ENCODE measurements around the gene DFFB. TPM values are rescaled to one million over a fixed set of nuclear protein-coding genes. Genes with fewer than 3 reads are reported as not detected.

DFFB gene
- total and polyA plus RNA-seq, 10 donors = 6.3 to 13.8 (median 10.3) TPM

DNA sequence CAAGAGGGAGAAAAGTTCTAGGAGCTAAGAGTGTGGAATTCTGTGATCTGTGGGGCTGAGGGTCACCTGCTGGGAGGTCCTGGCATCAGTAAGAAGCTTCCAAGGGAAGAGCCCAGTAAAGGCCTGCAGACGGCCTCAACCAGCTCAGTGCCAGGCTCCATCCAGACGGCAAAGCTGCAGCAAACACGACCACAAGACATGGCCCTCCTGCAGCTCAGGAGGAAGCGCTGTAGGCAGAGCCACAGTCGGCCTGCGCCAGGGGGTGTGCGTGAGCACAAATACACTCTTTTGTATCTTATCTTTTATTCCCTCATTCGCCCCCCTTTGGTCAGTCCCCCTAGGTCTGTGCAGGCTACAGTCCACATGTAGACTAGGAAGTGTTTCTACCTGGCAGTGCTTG, 29.4 kb downstream of the DFFB start:
- H3K27ac ChIP-seq = no peak overlapping the region
- WGBS, 5 donors = 85 to 94% (median 89%) methylated on average over 7 to 8 of the region's 8 CpGs
- peaks cover 0 to 26% (median 19%) of the 10 kb centered on the region in 6 donors for H3K4me1 ChIP-seq
- peak; percentile 70 for DNase-seq
- TF ChIP-seq POLR2AphosphoS5 (IDR thresholded peaks at IDR 0.05) (peak in 1 of 3 donors; percentile 13), POLR2A (IDR thresholded peaks at IDR 0.05) (no peak)
- H3K27me3 ChIP-seq (replicated peaks in 1 of 7) = no peaks in the 10 kb centered on the region
- H3K4me3 ChIP-seq = no peak overlapping the region
- intact Hi-C loops (cut with DNase I; ENCODE audit: low total_unique reads) = no loop called here
- H3K9me3 ChIP-seq = no peaks in the 10 kb centered on the region
- H3K36me3 ChIP-seq = peaks cover 2 to 87% (median 63%) of the 10 kb centered on the region in 6 donors

DNA sequence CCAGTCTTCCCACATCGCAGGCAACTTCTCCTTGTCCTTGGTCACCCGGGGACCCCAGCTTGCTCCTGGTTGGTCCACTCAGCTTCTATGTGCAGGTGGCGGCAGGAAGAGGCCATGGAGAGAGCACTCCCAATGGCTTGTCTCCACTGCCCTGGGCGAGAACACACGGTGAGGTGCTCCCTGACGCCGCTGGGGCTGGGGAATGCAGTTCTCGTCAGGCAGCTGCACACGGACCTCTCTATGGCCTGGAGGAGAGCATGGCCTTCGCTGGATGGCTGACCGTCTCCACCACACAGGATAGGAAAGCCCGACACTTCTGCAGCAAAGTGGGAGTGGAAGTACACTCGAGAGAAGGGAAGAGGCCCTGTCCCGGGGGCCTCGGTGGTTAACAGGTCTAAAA, 31.0 kb downstream of the DFFB start:
- DNase-seq = peak; percentile 66
- peaks cover 2 to 89% (median 63%) of the 10 kb centered on the region in 6 donors for H3K36me3 ChIP-seq
- H3K27me3 ChIP-seq (replicated peaks in 1 of 7) = no peaks in the 10 kb centered on the region
- no peaks in the 10 kb centered on the region for H3K9me3 ChIP-seq
- intact Hi-C loops (cut with DNase I; ENCODE audit: low total_unique reads) = no loop called here
- 88 to 94% (median 92%) methylated on average over 10 to 15 of the region's 15 CpGs for WGBS, 5 donors
- peak in 1 of 3 donors; percentile 35 for TF ChIP-seq POLR2AphosphoS5 (IDR thresholded peaks at IDR 0.05)
- TF ChIP-seq, protein P1, sequence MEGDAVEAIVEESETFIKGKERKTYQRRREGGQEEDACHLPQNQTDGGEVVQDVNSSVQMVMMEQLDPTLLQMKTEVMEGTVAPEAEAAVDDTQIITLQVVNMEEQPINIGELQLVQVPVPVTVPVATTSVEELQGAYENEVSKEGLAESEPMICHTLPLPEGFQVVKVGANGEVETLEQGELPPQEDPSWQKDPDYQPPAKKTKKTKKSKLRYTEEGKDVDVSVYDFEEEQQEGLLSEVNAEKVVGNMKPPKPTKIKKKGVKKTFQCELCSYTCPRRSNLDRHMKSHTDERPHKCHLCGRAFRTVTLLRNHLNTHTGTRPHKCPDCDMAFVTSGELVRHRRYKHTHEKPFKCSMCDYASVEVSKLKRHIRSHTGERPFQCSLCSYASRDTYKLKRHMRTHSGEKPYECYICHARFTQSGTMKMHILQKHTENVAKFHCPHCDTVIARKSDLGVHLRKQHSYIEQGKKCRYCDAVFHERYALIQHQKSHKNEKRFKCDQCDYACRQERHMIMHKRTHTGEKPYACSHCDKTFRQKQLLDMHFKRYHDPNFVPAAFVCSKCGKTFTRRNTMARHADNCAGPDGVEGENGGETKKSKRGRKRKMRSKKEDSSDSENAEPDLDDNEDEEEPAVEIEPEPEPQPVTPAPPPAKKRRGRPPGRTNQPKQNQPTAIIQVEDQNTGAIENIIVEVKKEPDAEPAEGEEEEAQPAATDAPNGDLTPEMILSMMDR (IDR thresholded peaks at IDR 0.05 in 8 of 11, conservative IDR thresholded peaks at IDR 0.05 in 3 of 11) = no peak
- H3K4me3 ChIP-seq = no peak overlapping the region
- H3K27ac ChIP-seq = no peak overlapping the region
- H3K4me1 ChIP-seq = peaks cover 0 to 34% (median 23%) of the 10 kb centered on the region in 6 donors

DNA sequence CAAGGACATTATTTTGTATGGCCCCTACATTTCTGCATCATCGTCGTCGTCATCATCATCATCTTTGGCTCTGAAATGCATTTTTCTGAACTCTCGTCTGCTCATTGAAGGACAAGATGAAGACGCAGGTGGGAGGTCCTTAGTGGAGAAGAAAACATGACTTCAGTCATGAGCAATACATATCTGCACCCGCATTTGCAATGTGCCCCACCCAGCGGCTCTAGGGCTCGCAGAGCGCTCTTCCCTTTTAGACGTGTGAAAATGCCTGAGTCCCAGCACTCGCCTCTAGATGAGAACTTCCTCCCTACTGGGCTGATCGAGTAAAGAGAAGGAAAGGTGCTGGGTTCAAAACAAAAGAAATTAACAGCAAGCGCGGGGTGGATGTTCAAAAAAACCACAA, 32.7 kb downstream of the DFFB start:
- DNase-seq = peak; percentile 70
- Histone ChIP-seq H3K4me1 (peaks cover 0 to 46% (median 27%) of the 10 kb centered on the region in 6 donors), H3K4me3 (peak overlapping the region in 1 of 8 donors; percentile 26), H3K36me3 (peaks cover 2 to 83% (median 57%) of the 10 kb centered on the region in 6 donors), H3K27ac (peak overlapping the region in 6 of 8 donors; percentile 5 to 78 (median 71)), H3K9me3 (no peaks in the 10 kb centered on the region), H3K27me3 (replicated peaks in 1 of 7) (no peaks in the 10 kb centered on the region)
- intact Hi-C loops (cut with DNase I; ENCODE audit: low total_unique reads) = no loop called here
- 81 to 87% (median 83%) methylated on average over 14 of the region's 14 CpGs for WGBS, 5 donors
- TF ChIP-seq, protein P1 (IDR thresholded peaks at IDR 0.05 in 8 of 11, conservative IDR thresholded peaks at IDR 0.05 in 3 of 11) = no peak
- TF ChIP-seq POLR2AphosphoS5 (IDR thresholded peaks at IDR 0.05) (no peak), POLR2A (IDR thresholded peaks at IDR 0.05) (no peak)

DNA sequence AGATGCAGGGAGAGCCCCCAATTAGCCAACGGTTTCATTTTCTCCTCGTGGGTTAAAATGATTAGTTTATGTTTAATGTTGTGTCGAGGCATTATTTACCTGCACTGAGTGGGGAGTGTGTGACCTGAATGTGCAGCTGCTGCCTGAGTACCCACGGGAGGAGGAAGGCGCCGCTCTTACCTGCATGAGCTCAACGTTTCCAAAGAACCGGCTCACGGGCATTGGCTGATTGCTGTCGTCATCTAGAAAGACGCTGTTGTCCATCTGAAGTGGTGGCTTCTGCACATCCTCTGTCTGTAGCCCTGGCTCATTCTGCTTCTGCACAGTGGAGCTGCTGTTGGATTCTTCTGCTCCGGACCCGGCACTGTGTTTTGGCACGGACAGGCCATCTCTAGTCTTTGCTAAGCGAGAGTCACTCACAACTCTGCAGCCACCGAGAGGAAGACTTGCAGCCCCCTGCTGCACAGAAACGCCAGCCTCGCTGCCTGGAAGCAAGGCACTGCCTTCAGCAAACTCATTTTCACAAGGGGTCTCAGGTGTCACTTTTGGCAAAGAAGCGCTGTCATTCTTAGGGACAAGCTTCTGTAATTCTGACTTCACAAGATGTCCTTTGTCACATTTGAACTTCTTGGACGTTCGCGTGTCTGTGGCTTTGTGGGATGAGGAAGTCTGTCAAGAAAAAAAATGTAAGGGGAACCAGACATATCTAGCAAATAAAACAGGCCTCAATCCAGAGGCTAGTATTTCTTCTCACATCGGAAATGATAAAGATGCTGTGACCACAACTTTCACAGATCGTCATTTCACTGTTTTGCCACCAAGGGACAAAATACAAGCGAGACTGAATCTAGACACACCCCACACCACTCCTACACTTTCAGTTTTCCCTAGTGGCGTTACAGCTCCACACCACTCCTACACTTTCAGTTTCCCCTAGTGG, 33.4 kb downstream of the DFFB start:
- TF ChIP-seq, protein P1 (IDR thresholded peaks at IDR 0.05 in 8 of 11, conservative IDR thresholded peaks at IDR 0.05 in 3 of 11) = peak in 4 of 11 experiments; percentile 13 to 44 (median 24)
- TF ChIP-seq POLR2AphosphoS5 (IDR thresholded peaks at IDR 0.05) = no peak
- Histone ChIP-seq H3K36me3 (peaks cover 2 to 83% (median 59%) of the 10 kb centered on the region in 6 donors), H3K27ac (peak overlapping the region; percentile 5 to 78 (median 66)), H3K9me3 (no peaks in the 10 kb centered on the region), H3K27me3 (replicated peaks in 1 of 7) (no peaks in the 10 kb centered on the region), H3K4me3 (peak overlapping the region in 1 of 8 donors; percentile 26), H3K4me1 (peaks cover 0 to 53% (median 30%) of the 10 kb centered on the region in 6 donors)
- intact Hi-C loops (cut with DNase I; ENCODE audit: low total_unique reads) = no loop called here
- 47 to 64% (median 55%) methylated on average over 23 to 26 of the region's 26 CpGs for WGBS, 5 donors
- DNase-seq = peak; percentile 71
